ENCODE data around the gene LRRN4.

GRCh38 chr20:6057139-6057538 is 3.3 kb upstream of the LRRN4 start:
- TF ChIP-seq POLR2A (IDR thresholded peaks at IDR 0.05): no peak
- no peak for TF ChIP-seq CTCF (IDR thresholded peaks at IDR 0.05 in 4 of 5, conservative IDR thresholded peaks at IDR 0.05 in 1 of 5)

All from gastrocnemius medialis (tissue), 4 donors.